ENCODE results near the gene MRM1.

MRM1 gene

GRCh38 chr17:36611345-36612072 is 10.1 kb downstream of the MRM1 start:
- TF ChIP-seq GATA3 (IDR thresholded peaks at IDR 0.05; ENCODE audit: low read depth, low read length) (no peak), GATA2 (IDR thresholded peaks at IDR 0.05; ENCODE audit: low read depth, low read length) (no peak)

GRCh38 chr17:36612323-36612722 is 10.9 kb downstream of the MRM1 start:
- TF ChIP-seq GATA2 (IDR thresholded peaks at IDR 0.05; ENCODE audit: low read depth, low read length) (no peak), GATA3 (IDR thresholded peaks at IDR 0.05; ENCODE audit: low read depth, low read length) (no peak)

- TF ChIP-seq GATA2 (IDR thresholded peaks at IDR 0.05; ENCODE audit: low read depth, low read length): no peak
- no peak for TF ChIP-seq GATA3 (IDR thresholded peaks at IDR 0.05; ENCODE audit: low read depth, low read length)
Observed at GRCh38 chr17:36613155-36613554, 11.8 kb downstream of the MRM1 start.

- TF ChIP-seq GATA3 (IDR thresholded peaks at IDR 0.05; ENCODE audit: low read depth, low read length) (no peak), GATA2 (IDR thresholded peaks at IDR 0.05; ENCODE audit: low read depth, low read length) (no peak)
Observed at GRCh38 chr17:36614081-36614480, 12.7 kb downstream of the MRM1 start.

- TF ChIP-seq GATA2 (IDR thresholded peaks at IDR 0.05; ENCODE audit: low read depth, low read length) (no peak), GATA3 (IDR thresholded peaks at IDR 0.05; ENCODE audit: low read depth, low read length) (no peak)
Observed at GRCh38 chr17:36614933-36615332, 13.6 kb downstream of the MRM1 start.

- TF ChIP-seq GATA3 (IDR thresholded peaks at IDR 0.05; ENCODE audit: low read depth, low read length) (no peak), GATA2 (IDR thresholded peaks at IDR 0.05; ENCODE audit: low read depth, low read length) (no peak)
Observed at GRCh38 chr17:36616061-36617029, 15.0 kb downstream of the MRM1 start.

- TF ChIP-seq GATA2 (IDR thresholded peaks at IDR 0.05; ENCODE audit: low read depth, low read length): no peak
- TF ChIP-seq GATA3 (IDR thresholded peaks at IDR 0.05; ENCODE audit: low read depth, low read length): no peak
Observed at GRCh38 chr17:36617773-36618172, 16.4 kb downstream of the MRM1 start.

- no peak for TF ChIP-seq GATA3 (IDR thresholded peaks at IDR 0.05; ENCODE audit: low read depth, low read length)
- TF ChIP-seq GATA2 (IDR thresholded peaks at IDR 0.05; ENCODE audit: low read depth, low read length): no peak
Observed at GRCh38 chr17:36623281-36623680, 21.9 kb downstream of the MRM1 start.

GRCh38 chr17:36625188-36625587 is 23.8 kb downstream of the MRM1 start:
- TF ChIP-seq GATA2 (IDR thresholded peaks at IDR 0.05; ENCODE audit: low read depth, low read length) (no peak), GATA3 (IDR thresholded peaks at IDR 0.05; ENCODE audit: low read depth, low read length) (no peak)

GRCh38 chr17:36627101-36627500 is 25.7 kb downstream of the MRM1 start:
- TF ChIP-seq GATA3 (IDR thresholded peaks at IDR 0.05; ENCODE audit: low read depth, low read length) (no peak), GATA2 (IDR thresholded peaks at IDR 0.05; ENCODE audit: low read depth, low read length) (no peak)

GRCh38 chr17:36628576-36628975 is 27.2 kb downstream of the MRM1 start:
- TF ChIP-seq GATA3 (IDR thresholded peaks at IDR 0.05; ENCODE audit: low read depth, low read length): no peak
- TF ChIP-seq GATA2 (IDR thresholded peaks at IDR 0.05; ENCODE audit: low read depth, low read length): no peak

GRCh38 chr17:36629252-36629847 is 28.0 kb downstream of the MRM1 start:
- TF ChIP-seq GATA3 (IDR thresholded peaks at IDR 0.05; ENCODE audit: low read depth, low read length): no peak
- TF ChIP-seq GATA2 (IDR thresholded peaks at IDR 0.05; ENCODE audit: low read depth, low read length): no peak

- TF ChIP-seq GATA3 (IDR thresholded peaks at IDR 0.05; ENCODE audit: low read depth, low read length) (no peak), GATA2 (IDR thresholded peaks at IDR 0.05; ENCODE audit: low read depth, low read length) (no peak)
Observed at GRCh38 chr17:36629970-36630502, 28.7 kb downstream of the MRM1 start.

GRCh38 chr17:36631022-36631421 is 29.6 kb downstream of the MRM1 start:
- TF ChIP-seq GATA2 (IDR thresholded peaks at IDR 0.05; ENCODE audit: low read depth, low read length) (no peak), GATA3 (IDR thresholded peaks at IDR 0.05; ENCODE audit: low read depth, low read length) (no peak)

Measured in SH-SY5Y (cell line).